ENCODE results near the gene RNF167.
"Not testable (repeated sequence)": the region's sequence is repeated elsewhere in the genome, so short reads cannot be mapped to it uniquely, and the experiment has no call there.

Gene RNF167

GRCh38 chr17:4903051-4903818 lies 36.8 kb upstream of the RNF167 start, which contains the start of gene CHRNE:
CHRNE (minus strand) TSS chr17:4903098; CDS start chr17:4903063, 35 bp downstream.
- peak; percentile 43 for DNase-seq

- DNase-seq, result not testable (repeated sequence)
Measured at GRCh38 chr17:4906642-4907041, 33.4 kb upstream of the RNF167 start.

GRCh38 chr17:4908301-4908700 lies 31.8 kb upstream of the RNF167 start:
- DNase-seq, result no peak

- peak; percentile 86 for DNase-seq
Measured at GRCh38 chr17:4908711-4909496, 31.2 kb upstream of the RNF167 start.

GRCh38 chr17:4913994-4914393 lies 26.1 kb upstream of the RNF167 start:
- DNase-seq, result no peak

GRCh38 chr17:4914551-4914950 lies 25.5 kb upstream of the RNF167 start:
- DNase-seq, result not testable (repeated sequence)

- DNase-seq, result no peak
Measured at GRCh38 chr17:4919511-4920047, 20.5 kb upstream of the RNF167 start.

- DNase-seq, result no peak
Measured at GRCh38 chr17:4920351-4921048, 19.6 kb upstream of the RNF167 start.

GRCh38 chr17:4921320-4921719 lies 18.7 kb upstream of the RNF167 start:
- no peak for DNase-seq

- DNase-seq, result not testable (repeated sequence)
Measured at GRCh38 chr17:4926577-4927335, 13.3 kb upstream of the RNF167 start.

- DNase-seq, result no peak
Measured at GRCh38 chr17:4928881-4929280, 11.2 kb upstream of the RNF167 start.

GRCh38 chr17:4931963-4932362 lies 8.1 kb upstream of the RNF167 start, which contains the start of gene GP1BA:
GP1BA (plus strand) TSS chr17:4932277; CDS start chr17:4932605, 328 bp downstream.
- no peak for DNase-seq

GRCh38 chr17:4932756-4933155 lies 7.3 kb upstream of the RNF167 start:
- no peak for DNase-seq

- no peak for DNase-seq
Measured at GRCh38 chr17:4933646-4934045, 6.4 kb upstream of the RNF167 start.

GRCh38 chr17:4934173-4934979 lies 5.7 kb upstream of the RNF167 start:
- DNase-seq, result peak; percentile 82

- DNase-seq, result no peak
Measured at GRCh38 chr17:4935650-4936049, 4.4 kb upstream of the RNF167 start.

GRCh38 chr17:4936436-4936835 lies 3.6 kb upstream of the RNF167 start:
- no peak for DNase-seq

GRCh38 chr17:4937553-4937952 lies 2.5 kb upstream of the RNF167 start:
- DNase-seq, result no peak

GRCh38 chr17:4938069-4938491 lies 2.0 kb upstream of the RNF167 start:
- DNase-seq, result no peak

- no peak for DNase-seq
Measured at GRCh38 chr17:4938688-4939545, 1.2 kb upstream of the RNF167 start.

- no peak for DNase-seq
Measured at GRCh38 chr17:4939546-4939795, 597 bp upstream of the RNF167 start.
